GM19238 (cell line): ENCODE results near the gene CTRL.
"Not testable (repeated sequence)": the region's sequence is repeated elsewhere in the genome, so short reads cannot be mapped to it uniquely, and the experiment has no call there.

Source experiments
- DNase-seq: peaks from one replicate; pipeline ENCODE4 v3.0.0; 2011; ENCODE audit warnings: low spot score; ENCODE audit not compliant: insufficient read length

CTRL gene

DNA sequence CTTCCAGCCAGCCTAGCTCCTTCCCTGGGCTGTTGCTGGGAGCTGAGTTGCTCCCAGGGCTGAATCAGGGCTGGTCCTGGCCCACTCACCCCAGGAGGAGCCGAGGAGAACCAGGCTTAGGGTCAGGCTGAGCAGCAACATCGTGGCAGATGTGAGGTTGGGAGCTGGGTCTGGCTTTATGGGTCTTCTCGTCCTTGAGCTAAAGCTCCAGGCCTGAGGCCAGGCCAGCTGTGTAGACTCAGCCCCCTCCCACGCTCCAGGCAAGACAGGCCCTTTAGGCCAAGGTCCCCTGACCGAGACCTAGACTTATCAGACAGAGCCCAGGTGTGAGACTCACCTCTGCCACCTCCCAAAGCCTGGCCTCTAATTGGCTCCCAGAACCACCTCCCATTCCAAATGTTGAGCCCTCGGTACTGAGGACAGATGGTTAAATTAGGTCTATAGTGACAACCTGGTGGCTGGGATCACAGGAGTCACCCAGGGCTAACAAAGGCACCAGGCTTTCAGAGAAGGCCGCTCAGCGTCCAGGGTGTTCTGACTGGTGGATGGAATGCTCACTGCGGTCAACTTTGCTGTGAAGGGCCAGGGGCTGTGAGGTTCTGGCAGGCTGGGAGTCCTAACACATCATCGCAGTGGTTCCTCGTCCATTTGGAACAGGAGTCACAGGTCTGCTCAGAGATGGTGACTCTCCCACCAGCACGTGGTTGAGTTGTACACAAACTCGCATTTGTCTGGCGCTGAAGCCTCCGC is at the start of gene CTRL:
Gene CTRL (minus strand): TSS at position 151 of the 750 bp plus-strand sequence. CDS start 10 bp downstream, at position 141.
- no peak for DNase-seq

- no peak for DNase-seq
Observed at GRCh38 chr16:67979955-67980678, 48.5 kb upstream of the CTRL start, which contains the start of gene DPEP3. Gene DPEP3, minus strand, starts transcription at chr16:67980499. Its CDS starts 119 bp downstream, at chr16:67980380.

- no peak for DNase-seq
Observed at GRCh38 chr16:67977469-67978227, 46.0 kb upstream of the CTRL start.

DNA sequence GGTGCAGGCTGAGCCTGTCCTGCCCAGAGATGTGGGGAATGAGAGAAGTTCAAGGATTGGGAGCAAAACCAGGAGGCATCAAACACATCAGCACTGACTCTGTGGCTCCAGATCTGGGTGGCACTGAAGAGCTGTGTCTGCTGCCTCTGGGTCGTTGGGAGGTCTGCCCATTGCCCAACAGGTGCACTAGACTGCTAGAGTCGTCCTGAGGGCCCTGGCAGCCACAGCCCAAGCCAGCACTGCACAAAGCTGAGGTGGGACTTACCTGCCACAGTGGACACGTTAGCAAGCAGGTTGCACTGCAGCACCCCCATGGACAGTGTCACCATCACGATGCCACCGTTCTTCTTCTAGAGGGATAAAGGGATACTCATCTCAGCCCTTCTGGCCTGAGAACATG is 45.3 kb upstream of the CTRL start:
- DNase-seq = no peak

DNA sequence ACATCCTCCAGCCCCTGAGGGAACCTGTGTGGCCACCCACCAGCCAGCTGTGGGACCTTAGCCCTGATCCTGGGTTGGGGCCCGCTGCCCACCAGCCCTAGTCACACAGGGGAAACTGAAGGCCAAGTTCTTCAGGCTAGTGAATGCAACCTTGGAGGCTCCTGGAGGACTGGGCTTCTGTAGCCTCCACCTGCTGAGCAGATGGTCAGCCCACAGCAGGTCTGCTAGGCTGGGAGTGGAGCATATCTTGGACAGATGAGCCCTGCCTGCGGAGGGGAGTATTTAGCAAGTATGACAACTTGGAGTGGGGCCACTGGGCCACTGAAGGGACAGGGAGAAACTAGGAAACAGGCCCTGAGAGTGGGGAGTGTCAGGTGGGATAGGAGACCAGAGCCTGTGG is 44.5 kb upstream of the CTRL start:
- DNase-seq = no peak

GRCh38 chr16:67975321-67976105 is 43.9 kb upstream of the CTRL start:
- no peak for DNase-seq

DNA sequence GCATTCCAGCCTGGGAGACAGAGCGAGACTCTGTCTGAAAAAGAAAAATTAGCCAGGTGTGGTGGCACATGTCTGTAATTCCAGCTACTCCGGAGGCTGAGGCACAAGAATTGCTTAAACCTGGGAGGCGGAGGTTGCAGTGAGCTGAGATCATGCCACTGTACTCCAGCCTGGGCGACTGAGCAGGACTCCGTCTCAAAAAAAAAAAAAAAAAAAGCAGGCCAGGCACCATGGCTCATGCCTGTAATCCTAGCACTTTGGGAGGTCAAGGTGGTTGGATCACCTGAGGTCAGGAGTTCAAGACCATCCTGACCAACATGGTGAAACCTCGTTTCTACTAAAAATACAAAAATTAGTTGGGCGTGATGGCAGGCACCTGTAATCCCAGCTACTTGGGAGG is 40.6 kb upstream of the CTRL start:
- not testable (repeated sequence) for DNase-seq

DNA sequence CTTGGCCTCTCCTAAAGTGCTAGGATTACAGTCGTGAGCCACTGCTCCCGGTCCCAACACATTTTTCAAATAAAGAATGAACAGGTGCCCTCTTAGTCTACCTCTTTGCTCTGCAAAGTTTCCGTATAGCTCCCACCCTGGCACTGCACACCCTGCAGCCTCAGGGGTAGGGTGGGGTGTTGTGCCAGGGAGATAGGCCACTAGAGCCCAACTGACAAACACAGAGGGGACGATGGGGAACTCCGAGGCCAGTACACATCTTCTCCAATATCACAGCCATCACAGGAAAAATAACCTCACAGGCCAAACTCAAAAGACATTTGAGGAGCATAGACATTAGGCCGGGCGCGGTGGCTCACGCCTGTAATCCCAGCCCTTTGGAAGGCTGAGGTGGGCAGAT is 39.4 kb upstream of the CTRL start:
- no peak for DNase-seq

DNA sequence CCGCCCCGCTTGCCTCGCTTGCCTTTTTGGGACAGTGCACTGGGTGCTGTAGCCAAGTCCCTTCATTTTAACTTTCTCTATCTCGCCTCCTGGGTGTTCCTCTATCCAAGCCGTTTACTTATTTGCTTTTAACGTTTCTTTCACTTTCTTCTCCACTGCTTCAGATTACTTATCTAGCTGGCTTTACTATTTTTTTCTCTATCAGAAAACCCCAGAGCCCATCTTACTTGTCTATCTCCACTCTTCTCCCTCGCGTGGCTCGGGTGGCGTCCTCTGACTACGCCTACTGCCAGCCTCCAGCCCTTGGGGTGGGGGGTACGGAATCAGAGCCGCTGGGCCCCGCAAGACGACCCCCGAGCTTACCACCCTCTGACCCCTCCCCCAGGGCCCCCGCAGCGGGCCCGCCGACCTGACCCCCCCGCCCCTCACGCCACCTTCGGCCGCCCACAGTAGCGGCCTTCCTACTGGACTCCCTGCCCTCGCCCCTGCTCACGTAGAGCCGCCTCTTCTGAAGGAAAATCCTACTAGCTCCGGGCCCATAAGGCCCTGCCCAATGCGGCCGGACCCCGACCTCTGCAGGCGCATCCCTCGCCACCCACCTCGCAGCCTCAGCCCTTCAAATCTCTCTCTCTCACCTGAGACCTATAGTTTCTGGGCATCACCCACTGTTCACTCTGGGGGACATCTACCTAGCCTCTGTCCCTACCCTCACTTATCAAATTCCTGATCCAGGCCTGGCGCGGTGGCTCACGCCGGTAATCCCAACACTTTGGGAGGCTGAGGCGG is 37.8 kb upstream of the CTRL start:
- DNase-seq = peak; percentile 35

GRCh38 chr16:67968400-67969253 is 37.0 kb upstream of the CTRL start, which contains the start of gene SLC12A4:
Gene SLC12A4, minus strand, starts transcription at chr16:67968637. Its CDS starts 84 bp downstream, at chr16:67968553.
- DNase-seq = peak; percentile 98

DNA sequence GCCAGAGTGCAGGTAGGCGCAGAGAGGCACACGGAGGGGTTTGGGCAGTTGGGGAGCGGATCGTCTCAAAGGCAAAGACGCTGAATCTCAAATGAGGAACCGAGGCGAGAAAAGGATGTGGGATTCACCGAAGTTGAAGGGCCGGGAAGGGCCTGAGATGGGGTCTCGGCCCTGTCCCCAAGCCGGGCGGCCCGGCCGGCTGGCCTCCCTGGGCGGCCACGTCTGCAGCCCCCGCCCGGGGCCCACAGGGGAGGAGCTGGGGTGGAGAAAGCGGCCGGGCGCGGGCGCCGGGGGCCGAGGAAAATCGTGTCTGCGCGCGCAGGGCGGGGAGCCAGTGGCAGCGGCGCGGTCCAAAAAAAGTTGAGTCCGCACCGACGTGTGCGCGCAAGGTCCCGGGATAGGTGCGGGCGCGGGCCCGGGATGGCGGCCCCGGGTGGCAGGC is 36.3 kb upstream of the CTRL start:
- peak; percentile 58 for DNase-seq

GRCh38 chr16:67967183-67967957 is 35.7 kb upstream of the CTRL start:
- DNase-seq = peak; percentile 36

GRCh38 chr16:67966549-67967182 is 35.0 kb upstream of the CTRL start:
- DNase-seq = no peak

- DNase-seq = no peak
Observed at GRCh38 chr16:67965668-67966548, 34.2 kb upstream of the CTRL start.

DNA sequence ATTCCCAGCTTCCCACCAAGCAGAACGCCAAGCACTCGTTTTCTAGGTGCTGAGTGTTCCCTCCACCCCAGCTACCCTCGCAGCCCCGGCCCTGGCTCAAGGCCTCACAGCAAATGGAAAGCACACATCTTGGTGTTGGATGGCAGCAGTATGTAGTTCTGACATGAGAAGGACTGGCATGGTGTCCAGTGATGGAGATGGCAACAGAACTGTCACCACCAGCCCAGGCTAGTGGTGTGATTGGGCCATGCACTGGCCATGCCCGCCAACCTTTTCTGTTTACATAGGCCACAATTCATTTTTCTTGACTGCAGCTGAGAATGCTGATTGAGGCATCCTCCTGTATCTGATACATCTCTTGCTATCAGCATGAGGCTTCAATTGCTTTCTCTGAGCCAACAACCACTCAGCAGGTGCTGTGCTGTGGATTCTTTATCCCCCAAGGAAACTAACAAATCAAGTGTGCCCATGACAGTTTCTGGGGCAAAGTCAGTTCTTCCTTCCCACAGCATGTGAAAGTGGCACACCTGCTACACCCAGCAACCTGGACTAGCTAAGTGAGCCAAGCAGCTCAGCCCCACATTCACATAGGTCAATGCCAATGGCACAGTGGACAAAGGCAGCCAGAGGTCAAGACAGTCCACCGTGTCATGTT is 32.9 kb upstream of the CTRL start:
- no peak for DNase-seq

- no peak for DNase-seq
Observed at GRCh38 chr16:67963662-67964321, 32.1 kb upstream of the CTRL start.
